Measurements from ENCODE around the gene PRMT9. TPM values are rescaled to one million over a fixed set of nuclear protein-coding genes. Genes with fewer than 3 reads are reported as not detected.

The PRMT9 gene
- total RNA-seq, 3 donors from 2014 or later = 7.1 to 7.6 (median 7.6) TPM

DNA sequence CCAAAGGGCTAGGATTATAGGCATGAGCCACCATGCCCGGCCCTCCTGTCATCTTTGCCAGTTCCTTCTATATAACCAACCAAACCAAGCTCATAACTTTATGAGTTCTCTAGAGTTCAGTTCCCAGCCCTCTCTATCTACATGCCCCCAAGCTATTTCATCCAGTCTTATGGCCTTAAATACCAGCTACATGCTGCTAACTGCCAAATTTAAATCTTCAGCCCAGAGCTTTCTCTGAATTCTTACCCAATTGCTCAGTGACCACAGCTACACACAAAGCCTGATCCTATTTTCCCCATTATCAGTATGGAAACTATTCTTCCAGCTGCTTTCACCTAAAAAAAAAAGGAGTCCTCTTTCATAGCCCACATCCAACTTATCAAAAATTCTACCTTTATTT lies 43.6 kb downstream of the PRMT9 start:
- no peak for DNase-seq
- no peaks in the 10 kb centered on the region for H3K4me1 ChIP-seq (ENCODE audit: low read depth)
- no peaks in the 10 kb centered on the region for H3K9me3 ChIP-seq
- no peak for ATAC-seq
- H3K36me3 ChIP-seq (ENCODE audit: low read depth) = no peaks in the 10 kb centered on the region
- TF ChIP-seq, protein P1, sequence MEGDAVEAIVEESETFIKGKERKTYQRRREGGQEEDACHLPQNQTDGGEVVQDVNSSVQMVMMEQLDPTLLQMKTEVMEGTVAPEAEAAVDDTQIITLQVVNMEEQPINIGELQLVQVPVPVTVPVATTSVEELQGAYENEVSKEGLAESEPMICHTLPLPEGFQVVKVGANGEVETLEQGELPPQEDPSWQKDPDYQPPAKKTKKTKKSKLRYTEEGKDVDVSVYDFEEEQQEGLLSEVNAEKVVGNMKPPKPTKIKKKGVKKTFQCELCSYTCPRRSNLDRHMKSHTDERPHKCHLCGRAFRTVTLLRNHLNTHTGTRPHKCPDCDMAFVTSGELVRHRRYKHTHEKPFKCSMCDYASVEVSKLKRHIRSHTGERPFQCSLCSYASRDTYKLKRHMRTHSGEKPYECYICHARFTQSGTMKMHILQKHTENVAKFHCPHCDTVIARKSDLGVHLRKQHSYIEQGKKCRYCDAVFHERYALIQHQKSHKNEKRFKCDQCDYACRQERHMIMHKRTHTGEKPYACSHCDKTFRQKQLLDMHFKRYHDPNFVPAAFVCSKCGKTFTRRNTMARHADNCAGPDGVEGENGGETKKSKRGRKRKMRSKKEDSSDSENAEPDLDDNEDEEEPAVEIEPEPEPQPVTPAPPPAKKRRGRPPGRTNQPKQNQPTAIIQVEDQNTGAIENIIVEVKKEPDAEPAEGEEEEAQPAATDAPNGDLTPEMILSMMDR (IDR thresholded peaks at IDR 0.05) = no peak
- no peak overlapping the region for H3K4me3 ChIP-seq
- intact Hi-C loops (cut with DNase I, micrococcal nuclease) = no loop called here

- intact Hi-C loops (cut with DNase I, micrococcal nuclease) = no loop called here
- ATAC-seq (no peak), DNase-seq (no peak)
- Histone ChIP-seq H3K4me1 (ENCODE audit: low read depth) (no peaks in the 10 kb centered on the region), H3K36me3 (ENCODE audit: low read depth) (no peaks in the 10 kb centered on the region), H3K4me3 (no peak overlapping the region), H3K9me3 (no peaks in the 10 kb centered on the region)
- TF ChIP-seq, protein P1 (IDR thresholded peaks at IDR 0.05) = no peak
Measured at GRCh38 chr4:147639388-147639787, 44.6 kb downstream of the PRMT9 start.

DNA sequence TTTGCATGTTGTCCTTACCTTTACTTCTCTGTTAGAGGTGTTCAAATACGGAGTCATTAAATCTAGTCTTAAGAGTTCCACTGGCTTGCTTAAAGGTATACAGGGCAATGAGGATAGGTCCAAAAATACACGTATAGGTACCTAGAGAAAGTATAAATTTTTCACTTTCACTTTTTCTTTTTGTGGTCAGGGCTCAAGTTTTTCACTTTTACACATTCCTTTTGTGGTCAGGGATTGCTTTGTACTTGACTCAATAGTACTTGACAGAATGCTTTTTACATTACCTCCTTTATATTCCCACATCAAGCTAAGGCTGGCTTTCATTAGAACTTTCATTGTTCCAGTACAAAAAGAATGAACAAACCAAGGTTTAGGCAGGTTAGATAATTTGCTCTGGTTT lies 45.0 kb downstream of the PRMT9 start:
- ATAC-seq = no peak
- intact Hi-C loops (cut with DNase I, micrococcal nuclease) = no loop called here

DNA sequence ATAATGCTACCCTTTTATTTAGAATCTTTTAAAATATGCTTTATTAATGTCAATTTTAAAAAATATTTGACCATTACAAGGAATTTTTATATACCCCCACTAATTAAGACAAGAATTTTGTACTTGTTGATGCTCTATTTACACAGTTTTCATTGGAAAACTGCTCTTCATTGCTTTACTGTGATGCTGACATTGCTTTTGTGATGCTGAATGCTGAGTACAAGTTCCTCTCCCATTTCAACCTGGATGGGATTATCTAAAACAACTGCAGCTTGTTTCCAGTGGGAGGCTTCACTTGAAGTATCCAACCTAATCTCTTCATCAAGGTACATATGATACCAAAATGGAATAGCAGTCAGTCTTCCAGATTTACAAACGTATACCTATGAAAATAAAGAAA lies 45.6 kb downstream of the PRMT9 start:
- DNase-seq (no peak), ATAC-seq (no peak)
- H3K4me1 ChIP-seq (ENCODE audit: low read depth) = no peaks in the 10 kb centered on the region
- no peaks in the 10 kb centered on the region for H3K9me3 ChIP-seq
- H3K36me3 ChIP-seq (ENCODE audit: low read depth) = no peaks in the 10 kb centered on the region
- H3K4me3 ChIP-seq = no peak overlapping the region
- TF ChIP-seq, protein P1 (IDR thresholded peaks at IDR 0.05) = no peak
- intact Hi-C loops (cut with DNase I, micrococcal nuclease) = no loop called here

More for the DNA sequence above, 45.0 kb downstream of the PRMT9 start:
- H3K36me3 ChIP-seq (ENCODE audit: low read depth) = no peaks in the 10 kb centered on the region
- H3K4me3 ChIP-seq = no peak overlapping the region
- H3K4me1 ChIP-seq (ENCODE audit: low read depth) = no peaks in the 10 kb centered on the region
- no peak for DNase-seq
- H3K9me3 ChIP-seq = no peaks in the 10 kb centered on the region
- TF ChIP-seq, protein P1 (IDR thresholded peaks at IDR 0.05) = no peak

GRCh38 chr4:147635348-147635747 lies 48.6 kb downstream of the PRMT9 start:
- Histone ChIP-seq H3K36me3 (ENCODE audit: low read depth) (no peaks in the 10 kb centered on the region), H3K4me3 (no peak overlapping the region), H3K9me3 (no peaks in the 10 kb centered on the region), H3K4me1 (ENCODE audit: low read depth) (no peaks in the 10 kb centered on the region)
- ATAC-seq (no peak), DNase-seq (no peak)
- intact Hi-C loops (cut with DNase I, micrococcal nuclease) = no loop called here
- TF ChIP-seq, protein P1 (IDR thresholded peaks at IDR 0.05) = no peak

DNA sequence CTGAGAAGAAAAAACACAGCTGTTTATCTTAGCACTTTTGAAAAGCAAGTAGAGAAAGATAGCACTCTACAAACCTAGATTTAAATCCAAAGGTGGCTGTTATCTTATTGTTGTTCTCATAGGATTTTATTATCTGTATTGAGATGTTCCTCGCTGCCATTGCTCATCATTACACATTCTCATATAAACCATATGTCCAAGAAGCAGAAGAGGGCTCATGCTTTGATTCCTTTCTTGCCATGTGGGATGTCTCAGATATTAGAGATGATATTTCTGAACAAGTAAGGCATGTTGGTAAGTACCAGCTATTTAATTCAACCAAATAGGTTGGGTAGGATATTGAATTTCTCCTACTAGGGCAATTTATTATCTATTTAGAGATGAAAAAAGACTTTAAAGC lies 50.3 kb downstream of the PRMT9 start:
- Histone ChIP-seq H3K4me1 (ENCODE audit: low read depth) (no peaks in the 10 kb centered on the region), H3K9me3 (no peaks in the 10 kb centered on the region), H3K4me3 (no peak overlapping the region), H3K36me3 (ENCODE audit: low read depth) (no peaks in the 10 kb centered on the region)
- TF ChIP-seq, protein P1 (IDR thresholded peaks at IDR 0.05) = no peak
- DNase-seq (no peak), ATAC-seq (no peak)
- intact Hi-C loops (cut with DNase I, micrococcal nuclease) = no loop called here

Measured in mucosa of descending colon (tissue), 3 donors.